Measurements from ENCODE around the gene COL6A1. TPM values are rescaled to one million over a fixed set of nuclear protein-coding genes. Genes with fewer than 3 reads are reported as not detected.

COL6A1 gene
- total RNA-seq, 1 experiment from 2014 or later = 33.4 TPM

GRCh38 chr21:45941338-45941710 is 40.2 kb upstream of the COL6A1 start:
- BruUV-seq (replicated peaks) = no TSS peak
- Mint-ChIP-seq H3K9me3 (ENCODE audit: unreplicated experiment) (no peaks in the 10 kb centered on the region), H3K4me3 (ENCODE audit: unreplicated experiment) (no peak overlapping the region), H3K27ac (ENCODE audit: unreplicated experiment) (no peak overlapping the region), H3K27me3 (ENCODE audit: insufficient read depth, unreplicated experiment) (peaks cover 5% of the 10 kb centered on the region), H3K4me1 (ENCODE audit: low read depth, unreplicated experiment) (no peaks in the 10 kb centered on the region), H3K36me3 (ENCODE audit: insufficient read depth, unreplicated experiment) (no peaks in the 10 kb centered on the region)
- no peak for DNase-seq
- intact Hi-C loops (cut with micrococcal nuclease; ENCODE audit: unreplicated experiment) = no loop called here
- Histone ChIP-seq H3K4me3 (ENCODE audit: low read depth, low read length) (no peak overlapping the region), H3K27me3 (replicated peaks; ENCODE audit: control insufficient read depth, insufficient read depth, low read length) (no peaks in the 10 kb centered on the region), H3K9me3 (no peaks in the 10 kb centered on the region), H3K36me3 (ENCODE audit: control insufficient read depth, insufficient read depth, low read length) (no peaks in the 10 kb centered on the region), H3K4me1 (no peaks in the 10 kb centered on the region)
- ChIA-PET CTCF (no interaction called here), POLR2A (no interaction called here)
- no peak for TF ChIP-seq CTCF (IDR thresholded peaks at IDR 0.05; ENCODE audit: insufficient read depth in 1 of 2, low read depth in 1 of 2, low read length in 1 of 2, severe bottlenecking in 1 of 2, unreplicated experiment in 1 of 2)

DNA sequence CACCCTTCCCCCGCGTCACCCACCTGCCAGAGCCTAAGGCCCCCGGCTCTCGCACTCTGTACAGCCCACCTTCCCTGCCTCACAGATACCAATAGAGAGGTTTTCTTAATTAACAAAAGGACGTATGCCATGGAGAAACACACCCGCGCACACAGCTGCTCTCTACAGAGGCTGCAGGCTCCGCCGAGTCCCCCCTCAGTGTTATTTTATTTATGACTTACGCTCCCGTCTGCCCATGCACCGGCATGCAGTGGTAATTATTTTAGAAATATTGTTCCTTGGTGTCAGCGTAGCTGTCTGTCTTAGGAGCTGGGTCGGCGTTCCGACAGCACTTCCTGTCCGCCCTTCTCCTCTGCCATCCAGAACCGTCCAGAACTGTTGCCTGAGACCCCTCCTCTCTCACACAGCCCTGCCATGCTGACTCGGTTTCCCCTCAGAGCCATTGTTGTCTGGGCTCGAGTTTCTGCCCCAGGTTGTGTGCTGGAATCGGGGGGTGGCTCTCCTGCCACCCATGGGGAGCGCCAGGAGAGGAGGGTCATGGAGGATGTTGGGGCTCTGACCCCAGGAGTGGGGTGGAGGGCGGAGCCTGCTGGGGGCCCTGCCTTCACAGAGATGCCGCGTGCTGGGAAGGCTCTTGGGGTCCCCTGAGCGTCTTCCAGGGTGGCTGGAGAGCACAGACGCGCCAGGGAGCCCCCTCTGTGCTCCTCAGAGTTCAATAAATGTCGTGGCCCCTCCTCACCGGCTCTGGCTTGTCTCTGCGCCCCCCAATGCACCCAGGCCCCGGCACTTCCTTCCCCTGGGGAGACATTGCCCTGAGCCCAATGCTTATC is 39.6 kb upstream of the COL6A1 start:
- no peaks in the 10 kb centered on the region for H3K36me3 Mint-ChIP-seq (ENCODE audit: insufficient read depth, unreplicated experiment)
- DNase-seq = no peak
- H3K27me3 ChIP-seq (replicated peaks; ENCODE audit: control insufficient read depth, insufficient read depth, low read length) = no peaks in the 10 kb centered on the region
- TF ChIP-seq CTCF (IDR thresholded peaks at IDR 0.05; ENCODE audit: insufficient read depth in 1 of 2, low read depth in 1 of 2, low read length in 1 of 2, severe bottlenecking in 1 of 2, unreplicated experiment in 1 of 2) = no peak
- no peak overlapping the region for H3K4me3 Mint-ChIP-seq (ENCODE audit: unreplicated experiment)
- H3K9me3 ChIP-seq = no peaks in the 10 kb centered on the region
- H3K36me3 ChIP-seq (ENCODE audit: control insufficient read depth, insufficient read depth, low read length) = no peaks in the 10 kb centered on the region
- H3K27me3 Mint-ChIP-seq (ENCODE audit: insufficient read depth, unreplicated experiment) = peaks cover 5% of the 10 kb centered on the region
- H3K4me3 ChIP-seq (ENCODE audit: low read depth, low read length) = no peak overlapping the region
- H3K4me1 ChIP-seq = no peaks in the 10 kb centered on the region
- intact Hi-C loops (cut with micrococcal nuclease; ENCODE audit: unreplicated experiment) = no loop called here
- BruUV-seq (replicated peaks) = no TSS peak
- POLR2A ChIA-PET = no interaction called here
- CTCF ChIA-PET = no interaction called here
- H3K4me1 Mint-ChIP-seq (ENCODE audit: low read depth, unreplicated experiment) = no peaks in the 10 kb centered on the region
- no peak overlapping the region for H3K27ac Mint-ChIP-seq (ENCODE audit: unreplicated experiment)
- no peaks in the 10 kb centered on the region for H3K9me3 Mint-ChIP-seq (ENCODE audit: unreplicated experiment)

DNA sequence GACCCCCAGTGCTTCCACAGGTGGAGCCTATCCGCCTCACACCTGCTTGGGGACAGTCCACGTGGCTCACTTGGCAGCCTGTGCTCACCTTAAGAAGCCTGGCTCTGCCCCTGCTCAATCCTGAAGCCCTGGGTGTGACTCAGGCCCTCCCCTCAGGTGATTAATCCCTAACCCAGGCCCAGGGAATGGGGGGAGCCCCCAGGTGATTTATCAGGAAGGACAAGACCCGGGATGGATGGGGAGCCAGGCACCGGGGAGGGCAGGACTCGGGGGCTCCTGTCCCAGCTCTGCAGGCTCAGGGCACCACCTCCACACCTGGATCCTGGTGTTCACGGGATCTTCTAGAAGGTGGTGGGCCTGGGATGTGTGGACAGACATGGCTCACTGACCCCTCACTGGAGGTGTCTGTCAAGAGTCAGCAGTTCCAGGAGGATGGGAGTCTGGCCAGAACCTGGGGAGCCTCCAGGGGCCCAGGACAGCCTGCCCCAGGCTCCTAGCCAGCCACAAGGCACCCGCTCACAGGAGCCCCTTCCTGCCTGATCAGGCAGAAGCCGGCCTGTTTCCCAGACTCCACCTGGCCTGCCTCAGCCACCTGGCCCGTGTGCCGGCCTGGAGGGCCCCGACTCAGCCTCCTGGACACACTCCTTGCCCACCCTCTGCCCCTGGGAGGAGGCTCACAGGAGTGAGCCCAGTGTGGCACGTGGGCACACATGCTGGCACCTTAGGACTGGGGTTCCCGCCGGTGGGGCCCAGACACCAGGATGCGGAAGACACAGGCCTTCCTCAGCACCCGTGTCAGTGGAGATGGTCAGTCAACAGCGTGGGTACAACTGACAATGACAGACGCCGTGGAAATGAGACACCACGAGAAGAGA is 38.6 kb upstream of the COL6A1 start:
- CTCF ChIA-PET = no interaction called here
- Mint-ChIP-seq H3K4me1 (ENCODE audit: low read depth, unreplicated experiment) (no peaks in the 10 kb centered on the region), H3K9me3 (ENCODE audit: unreplicated experiment) (no peaks in the 10 kb centered on the region), H3K27ac (ENCODE audit: unreplicated experiment) (no peak overlapping the region), H3K27me3 (ENCODE audit: insufficient read depth, unreplicated experiment) (no peaks in the 10 kb centered on the region), H3K36me3 (ENCODE audit: insufficient read depth, unreplicated experiment) (no peaks in the 10 kb centered on the region), H3K4me3 (ENCODE audit: unreplicated experiment) (no peak overlapping the region)
- BruUV-seq (replicated peaks) = no TSS peak
- no peaks in the 10 kb centered on the region for H3K9me3 ChIP-seq
- H3K4me1 ChIP-seq = no peaks in the 10 kb centered on the region
- POLR2A ChIA-PET = no interaction called here
- no peak for DNase-seq
- H3K36me3 ChIP-seq (ENCODE audit: control insufficient read depth, insufficient read depth, low read length) = no peaks in the 10 kb centered on the region
- TF ChIP-seq CTCF (IDR thresholded peaks at IDR 0.05; ENCODE audit: insufficient read depth in 1 of 2, low read depth in 1 of 2, low read length in 1 of 2, severe bottlenecking in 1 of 2, unreplicated experiment in 1 of 2) = no peak
- no peak overlapping the region for H3K4me3 ChIP-seq (ENCODE audit: low read depth, low read length)
- intact Hi-C loops (cut with micrococcal nuclease; ENCODE audit: unreplicated experiment) = no loop called here
- H3K27me3 ChIP-seq (replicated peaks; ENCODE audit: control insufficient read depth, insufficient read depth, low read length) = no peaks in the 10 kb centered on the region

Data from Caco-2 (cell line).